GM18517 (cell line): ENCODE results near the gene AFG1L.
"Not testable (repeated sequence)": the region's sequence is repeated elsewhere in the genome, so short reads cannot be mapped to it uniquely, and the experiment has no call there.

ENCODE experiments used
- ATAC-seq: cut with Tn5 transposase; IDR thresholded peaks from one replicate; pipeline ENCODE4 v1.9.1; 2021; ENCODE audit warnings: mild to moderate bottlenecking, moderate library complexity; ENCODE audit not compliant: unreplicated experiment

The AFG1L gene

GRCh38 chr6:108287373-108287772, 7.5 kb upstream of the AFG1L start:
- no peak for ATAC-seq

- no peak for ATAC-seq
Observed at GRCh38 chr6:108288742-108289141, 6.1 kb upstream of the AFG1L start.

GRCh38 chr6:108291091-108291490, 3.8 kb upstream of the AFG1L start:
- ATAC-seq: no peak

GRCh38 chr6:108292561-108292960, 2.3 kb upstream of the AFG1L start:
- not testable (repeated sequence) for ATAC-seq

- no peak for ATAC-seq
Observed at GRCh38 chr6:108293527-108294296, 1.1 kb upstream of the AFG1L start.

- ATAC-seq: peak; percentile 6
Observed at GRCh38 chr6:108294297-108294726, 542 bp upstream of the AFG1L start.

- no peak for ATAC-seq
Observed at GRCh38 chr6:108295676-108296075, 822 bp downstream of the AFG1L start.

- no peak for ATAC-seq
Observed at GRCh38 chr6:108302386-108302785, 7.5 kb downstream of the AFG1L start.

- no peak for ATAC-seq
Observed at GRCh38 chr6:108304646-108305045, 9.8 kb downstream of the AFG1L start.

- not testable (repeated sequence) for ATAC-seq
Observed at GRCh38 chr6:108308641-108309040, 13.8 kb downstream of the AFG1L start.

- ATAC-seq: no peak
Observed at GRCh38 chr6:108309844-108310243, 15.0 kb downstream of the AFG1L start.

- ATAC-seq: no peak
Observed at GRCh38 chr6:108312605-108313004, 17.8 kb downstream of the AFG1L start.

- no peak for ATAC-seq
Observed at GRCh38 chr6:108321253-108321747, 26.4 kb downstream of the AFG1L start.

- ATAC-seq: no peak
Observed at GRCh38 chr6:108322728-108323127, 27.9 kb downstream of the AFG1L start.

GRCh38 chr6:108323710-108324466, 29.0 kb downstream of the AFG1L start:
- ATAC-seq: no peak

GRCh38 chr6:108330221-108330785, 35.4 kb downstream of the AFG1L start:
- not testable (repeated sequence) for ATAC-seq

- ATAC-seq: no peak
Observed at GRCh38 chr6:108330806-108331205, 36.0 kb downstream of the AFG1L start.

- ATAC-seq: no peak
Observed at GRCh38 chr6:108331982-108332381, 37.1 kb downstream of the AFG1L start.

- no peak for ATAC-seq
Observed at GRCh38 chr6:108336971-108337370, 42.1 kb downstream of the AFG1L start.

- no peak for ATAC-seq
Observed at GRCh38 chr6:108337721-108338120, 42.9 kb downstream of the AFG1L start.

- ATAC-seq: no peak
Observed at GRCh38 chr6:108341372-108341771, 46.5 kb downstream of the AFG1L start.

GRCh38 chr6:108343894-108344293, 49.0 kb downstream of the AFG1L start:
- ATAC-seq: no peak
